Suppressor macrophage (primary cell): ENCODE measurements around the gene IQCM.

Experiments
- DNase-seq, 4 experiments: peaks; one replicate each; pipeline ENCODE4 v3.0.0-alpha.2; 2020 to 2022
- total RNA-seq, 17 experiments: gene quantifications; one replicate each; lab custom pipeline; 2026; ENCODE audit warnings: mixed read lengths in 6 of 17, inconsistent platforms in 3 of 17; lab: John Stamatoyannopoulos, UW

The IQCM gene, protein sequence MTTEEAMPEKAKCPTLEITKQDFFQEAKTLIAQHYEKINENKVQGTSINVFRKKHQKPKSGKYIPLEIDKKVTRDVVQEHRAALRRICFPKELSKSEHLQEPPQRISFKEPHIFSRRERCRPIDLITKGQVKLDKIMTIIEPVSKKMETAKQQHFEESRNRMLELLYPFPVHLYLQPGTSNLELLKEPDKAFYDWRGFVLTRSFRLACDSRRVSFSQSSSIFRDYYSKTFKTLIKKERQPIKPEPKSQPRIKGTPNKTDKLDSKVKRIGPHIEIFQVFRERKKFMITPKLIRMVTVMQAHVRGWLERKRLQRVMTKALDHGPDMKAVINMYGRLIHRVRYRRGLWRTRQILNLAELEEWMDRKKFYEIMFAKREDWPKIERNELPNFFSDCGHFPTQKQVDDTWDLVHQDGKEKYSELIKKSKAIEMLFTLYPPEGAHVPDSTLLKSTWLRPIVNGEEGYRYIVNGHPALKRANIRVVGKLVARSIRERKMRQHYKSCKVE
- 0 to 1.5 (median 0) reads per million in 17 experiments for total RNA-seq

DNA sequence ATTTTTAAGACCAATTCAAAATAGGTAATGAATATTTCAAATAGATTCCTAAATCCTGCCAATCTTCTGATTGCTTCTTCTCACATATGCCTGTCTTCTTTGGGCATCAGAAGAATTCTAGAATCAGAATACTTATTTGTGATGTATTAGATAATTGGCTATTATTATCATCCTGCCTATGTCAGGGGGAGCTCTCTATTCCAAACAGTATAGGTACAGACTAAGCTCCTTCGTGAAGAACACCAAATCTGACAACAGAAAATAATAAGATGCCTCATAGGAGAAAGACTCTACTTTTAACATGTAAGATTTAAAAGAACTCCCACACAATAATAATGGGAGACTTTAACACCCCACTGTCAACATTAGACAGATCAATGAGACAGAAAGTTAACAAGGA lies at the start of gene IQCM:
TSS of gene IQCM (minus strand) at position 101 of the 400 bp plus-strand sequence. CDS start 73,152 bp downstream, outside the sequence.
- DNase-seq = no peak

DNA sequence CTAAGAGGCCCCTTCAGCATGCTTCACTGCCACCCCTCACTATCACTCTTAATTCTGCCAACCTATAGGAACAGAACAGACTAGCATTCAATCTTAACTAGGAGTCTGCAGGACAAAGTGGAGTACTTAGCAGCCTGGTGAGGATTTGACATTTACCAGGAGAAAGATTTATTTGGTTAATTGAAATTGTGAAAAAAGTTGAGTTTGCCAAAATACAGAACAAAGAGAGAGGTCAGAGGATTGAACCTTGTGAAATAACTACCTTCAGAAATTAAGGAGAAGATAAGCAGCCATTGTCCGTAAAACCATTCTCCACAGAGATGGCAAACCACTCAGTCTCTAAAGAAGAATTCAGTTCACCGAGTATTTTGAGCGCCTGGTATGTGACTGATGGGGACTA lies 41.8 kb upstream of the IQCM start:
- DNase-seq = no peak

DNA sequence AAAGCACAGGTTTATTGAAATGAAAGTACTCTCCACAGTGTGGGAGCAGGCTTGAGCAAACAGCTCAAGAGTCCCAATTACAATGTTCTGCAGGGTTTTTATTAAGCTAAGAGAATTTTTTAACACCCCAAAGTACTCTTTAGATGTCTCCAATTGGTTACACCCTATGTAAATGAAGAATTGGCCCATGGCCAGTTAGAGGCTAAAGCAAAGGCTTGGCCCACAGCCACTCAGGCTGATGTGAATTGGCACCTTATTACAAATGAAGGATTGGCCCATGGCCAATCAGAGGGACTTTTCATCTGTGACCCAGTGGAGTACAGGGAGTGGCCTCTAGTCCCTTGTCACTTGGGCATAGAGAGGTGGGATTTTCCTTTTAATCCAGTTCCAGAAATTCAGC lies 30.1 kb upstream of the IQCM start:
- no peak for DNase-seq

DNA sequence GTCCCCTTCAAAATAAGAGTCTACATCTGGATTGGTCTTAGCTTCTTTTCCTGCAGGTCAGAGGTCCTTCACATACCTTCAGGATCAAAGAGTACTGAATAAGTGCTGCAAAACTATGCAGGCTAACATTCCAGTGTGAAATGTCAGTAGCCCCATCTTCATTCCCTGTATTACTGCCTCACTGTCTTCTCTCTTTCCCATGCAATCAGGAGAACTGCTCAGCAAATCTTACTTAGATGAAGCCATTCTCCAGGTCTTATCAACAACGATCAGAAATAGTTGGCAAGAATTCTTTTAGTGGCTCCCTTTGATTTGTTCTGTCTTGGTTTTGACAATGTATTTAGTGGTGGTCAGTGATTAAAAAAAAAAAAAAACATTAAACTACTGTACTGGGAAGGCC lies 26.0 kb upstream of the IQCM start:
- DNase-seq = no peak

DNA sequence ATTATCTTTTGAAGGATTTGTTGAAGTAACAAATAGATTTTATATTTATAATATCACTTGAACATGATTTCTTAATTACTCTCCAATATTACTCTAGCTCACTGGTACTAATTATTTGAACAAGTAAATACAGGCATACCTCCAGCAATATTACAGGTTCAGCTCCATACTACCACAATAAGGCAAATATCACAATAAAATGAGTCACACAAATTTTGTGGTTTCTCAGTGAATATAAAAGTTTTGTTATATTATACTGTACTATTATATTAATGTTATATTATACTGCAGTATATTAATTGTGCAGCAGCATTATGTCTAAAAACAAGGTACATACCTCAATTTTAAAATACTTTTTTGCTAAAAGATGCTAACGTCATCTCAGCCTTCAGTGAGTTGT lies 22.4 kb upstream of the IQCM start:
- DNase-seq = no peak

DNA sequence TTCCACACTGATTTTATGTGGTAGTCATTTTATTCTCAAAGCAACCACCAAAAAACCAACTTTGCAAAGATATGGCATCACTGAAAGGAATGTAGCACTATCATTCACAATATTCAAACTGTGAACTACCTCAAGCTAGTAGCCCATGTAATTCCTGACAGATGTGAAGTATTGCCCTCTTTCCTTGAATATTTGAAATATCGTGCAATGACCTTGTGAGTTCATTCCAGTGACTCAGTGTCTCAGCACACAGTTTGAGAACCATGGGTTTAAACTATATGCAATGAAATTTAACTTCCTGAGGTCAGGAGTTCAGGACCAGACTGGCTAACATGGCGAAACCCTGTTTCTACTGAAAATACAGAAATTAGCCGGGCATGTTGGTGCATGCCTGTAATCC lies 20.9 kb upstream of the IQCM start:
- no peak for DNase-seq

DNA sequence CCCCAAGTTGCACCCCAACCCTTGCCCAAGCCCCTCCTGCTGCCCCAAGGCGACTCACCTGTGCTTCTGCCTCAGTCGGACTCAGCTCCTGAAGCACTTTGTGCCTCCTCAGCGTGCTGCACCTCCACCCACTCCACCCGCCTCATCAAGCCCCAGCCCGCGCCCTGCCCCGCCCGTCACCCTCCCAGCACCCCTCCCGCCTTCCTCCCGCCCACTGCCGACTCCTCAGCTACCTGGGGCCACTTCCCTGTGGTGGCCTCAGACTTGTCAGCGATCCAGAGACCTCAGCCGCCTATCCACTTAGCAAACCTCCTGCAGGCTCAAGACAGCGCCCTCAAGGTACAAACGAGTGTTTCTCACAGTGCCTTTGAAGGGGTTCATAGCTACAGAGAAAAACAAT lies 19.6 kb upstream of the IQCM start:
- DNase-seq = no peak

DNA sequence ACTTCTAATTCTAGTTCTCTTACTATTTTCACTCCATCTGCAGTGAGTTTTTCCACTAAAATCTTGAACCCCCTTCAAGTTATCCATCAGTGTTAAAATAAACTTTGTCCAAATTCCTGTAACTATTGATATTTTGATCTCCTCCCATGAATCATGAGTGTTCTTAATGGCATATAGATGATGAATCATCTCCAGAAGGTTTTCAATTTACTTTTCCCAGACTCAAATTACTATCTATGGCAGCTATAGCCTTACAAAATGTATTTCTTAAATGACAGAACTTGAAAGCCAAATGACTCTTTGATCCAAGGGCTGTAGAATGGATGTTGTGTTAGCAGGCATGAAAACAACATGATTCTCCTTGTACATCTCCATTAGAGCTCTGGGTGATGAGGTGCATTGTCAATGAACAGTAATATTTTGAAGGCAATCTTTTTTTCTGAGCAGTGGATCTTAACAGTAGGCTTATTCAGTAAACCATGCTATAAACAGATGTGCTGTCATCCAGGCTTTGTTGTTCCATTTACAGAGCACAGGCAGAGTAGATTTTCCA lies 16.1 kb upstream of the IQCM start:
- no peak for DNase-seq

DNA sequence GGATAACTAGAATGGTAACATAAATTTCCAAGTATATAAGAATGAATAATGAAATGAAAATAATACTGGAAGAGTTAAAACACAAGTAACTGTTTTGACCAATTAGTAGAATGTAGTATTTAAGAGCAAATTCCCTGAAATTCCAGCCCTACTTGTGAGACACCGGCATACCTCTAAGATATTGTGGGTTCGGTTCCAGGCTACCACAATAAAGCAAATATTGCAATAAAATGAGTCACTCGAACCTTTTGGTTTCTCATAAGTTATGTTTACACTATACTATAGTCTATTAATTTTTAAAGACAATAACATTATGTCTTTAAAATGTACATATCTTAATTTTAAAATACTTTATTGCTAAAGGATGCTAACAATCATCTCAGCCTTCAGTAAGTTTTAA lies 15.2 kb upstream of the IQCM start:
- no peak for DNase-seq

DNA sequence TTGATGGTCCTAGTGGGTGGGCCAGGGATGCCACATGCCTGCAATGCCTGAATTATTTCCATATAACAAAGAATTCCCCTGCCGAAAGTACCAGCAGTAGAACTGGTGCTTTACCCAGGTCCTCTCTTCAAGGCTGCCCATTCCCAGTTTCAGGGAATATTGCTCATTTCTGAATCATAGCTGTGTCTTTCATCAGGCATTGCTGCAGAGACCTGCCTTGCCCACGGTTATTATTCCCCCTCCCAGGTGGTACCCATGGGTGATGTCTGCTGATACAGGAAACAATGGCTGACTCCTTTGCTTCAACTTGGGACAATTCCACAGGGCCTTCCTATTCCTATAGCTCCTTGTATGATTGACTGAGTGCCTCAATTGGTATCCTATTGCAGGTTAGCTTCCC lies 9.7 kb upstream of the IQCM start:
- DNase-seq = no peak

DNA sequence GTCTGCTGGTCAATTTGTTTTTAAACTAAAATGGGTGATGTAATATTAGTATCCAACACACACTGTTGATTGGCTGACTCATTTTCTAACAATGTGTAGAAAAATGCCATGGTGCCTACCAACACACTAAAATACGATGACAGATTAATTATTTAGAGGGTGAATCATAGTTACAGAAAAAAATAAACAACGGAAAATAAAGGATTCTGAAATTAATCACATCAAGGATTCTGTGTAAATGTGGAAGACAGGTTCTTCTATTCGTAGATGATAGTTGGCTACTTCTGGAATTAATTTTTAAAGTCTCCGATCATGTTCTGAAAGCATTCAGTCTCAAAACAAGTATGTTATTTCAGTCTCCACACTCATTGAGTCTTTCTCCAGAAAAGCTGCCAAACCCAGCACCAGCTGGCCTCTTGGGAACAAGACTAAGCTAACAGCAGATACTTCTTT lies 8.2 kb upstream of the IQCM start:
- DNase-seq = no peak

DNA sequence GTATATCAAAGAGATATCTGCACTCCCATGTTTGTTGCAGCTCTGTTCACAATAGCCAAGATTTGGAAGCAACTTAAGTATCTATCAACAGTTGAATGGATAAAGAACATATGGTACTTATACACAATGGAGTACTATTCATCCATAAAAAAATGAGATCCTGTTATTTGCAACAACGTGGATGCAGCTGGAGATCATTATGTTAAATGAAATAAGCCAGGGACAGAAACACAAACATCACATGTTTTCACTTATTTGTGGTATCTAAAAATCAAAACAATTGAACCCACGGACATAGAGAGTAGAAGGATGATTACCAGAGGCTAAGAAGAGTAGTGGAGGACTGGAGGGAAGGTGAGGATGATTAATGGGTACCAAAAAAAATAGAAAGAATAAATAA lies 14.2 kb downstream of the IQCM start:
- no peak for DNase-seq

DNA sequence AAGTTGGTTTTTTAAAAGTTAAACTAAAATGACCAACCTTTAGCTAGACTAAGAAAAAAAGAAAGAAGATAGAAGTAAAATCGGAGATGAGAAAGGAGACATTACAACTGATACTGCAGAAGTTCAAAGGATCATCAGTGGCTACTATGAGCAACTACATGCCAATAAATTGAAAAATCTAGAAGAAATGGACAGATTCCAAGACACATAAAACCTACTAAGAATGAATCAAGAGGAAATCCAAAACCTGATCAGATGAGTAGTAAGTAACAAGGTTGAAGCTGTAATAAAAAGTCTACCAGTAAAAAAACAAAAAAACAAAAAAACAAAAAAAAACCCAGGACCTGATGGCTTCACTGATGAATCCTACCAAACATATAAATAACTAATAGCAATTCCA lies 16.1 kb downstream of the IQCM start:
- DNase-seq = no peak

DNA sequence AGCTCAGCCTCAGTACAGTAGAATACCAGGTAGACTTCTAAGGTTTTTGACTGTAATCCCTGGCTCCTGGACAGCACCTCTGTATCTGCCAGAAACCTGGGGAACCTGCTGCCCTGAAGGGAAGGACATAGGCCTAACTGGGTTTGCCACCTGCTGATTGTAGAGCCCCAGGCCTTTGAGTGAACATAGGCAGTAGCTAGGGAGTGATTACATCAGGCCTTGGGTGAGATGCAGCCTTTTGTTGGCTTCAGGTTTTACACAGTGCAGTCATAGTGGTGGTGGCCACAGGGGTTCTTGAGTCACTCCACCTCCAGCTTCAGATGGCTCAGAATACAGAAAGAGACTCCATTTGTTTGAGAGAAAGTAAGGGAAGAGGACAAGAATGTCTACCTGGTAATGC lies 19.3 kb downstream of the IQCM start:
- no peak for DNase-seq

DNA sequence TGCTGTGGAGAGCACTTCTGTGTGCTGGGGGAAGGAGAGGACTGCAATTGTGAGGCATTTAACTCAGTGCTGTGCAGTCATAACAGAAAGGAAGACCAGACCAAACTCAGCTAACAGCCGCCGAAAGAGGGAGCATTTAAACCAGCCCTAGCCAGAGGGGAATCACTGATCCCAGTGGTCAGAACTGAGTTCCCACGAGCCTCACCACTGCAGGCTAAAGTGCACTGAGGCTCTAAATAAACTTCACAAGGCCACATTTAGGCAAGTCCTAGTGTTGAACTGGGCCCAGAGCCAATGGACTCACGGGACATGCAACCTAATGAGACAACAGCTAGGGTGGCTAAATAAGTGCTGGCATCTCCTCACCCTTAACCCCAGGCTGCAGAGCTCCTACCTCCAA lies 20.4 kb downstream of the IQCM start:
- no peak for DNase-seq

DNA sequence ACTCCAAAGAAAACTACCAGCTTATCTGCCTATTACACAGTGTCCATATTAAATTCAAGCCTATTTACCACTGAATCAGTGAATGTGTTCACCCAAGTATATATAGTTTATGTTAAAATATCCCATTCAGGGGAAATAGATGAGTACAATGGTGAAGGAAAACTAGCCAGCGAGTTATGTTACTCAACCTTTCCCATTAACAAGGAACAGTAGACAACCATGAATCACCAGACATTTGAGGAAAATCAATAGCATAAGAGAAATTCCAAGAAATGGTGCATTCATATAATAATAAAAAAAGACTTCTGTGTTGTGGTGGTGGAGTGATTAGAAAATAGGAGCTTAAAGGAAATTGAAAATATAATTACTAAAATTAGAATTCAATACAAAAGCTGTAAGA lies 21.3 kb downstream of the IQCM start:
- no peak for DNase-seq

DNA sequence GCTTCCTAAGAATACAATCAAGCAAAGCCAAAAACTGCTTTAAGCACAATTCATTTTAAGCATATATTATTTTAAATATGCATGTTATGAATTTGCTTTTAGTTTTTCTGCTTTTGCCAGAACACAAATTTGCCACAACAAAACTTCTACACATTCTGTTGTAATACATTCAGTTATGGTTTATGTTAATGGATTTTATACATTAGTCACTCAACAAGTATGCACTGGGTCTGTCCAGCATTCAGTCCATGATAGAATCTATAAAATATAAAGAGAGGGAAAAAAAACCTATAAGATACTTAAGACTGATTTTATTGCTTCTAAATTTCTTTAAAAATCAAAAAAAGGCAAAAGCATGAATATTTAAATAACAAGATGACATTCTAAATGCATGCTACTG lies 22.2 kb downstream of the IQCM start:
- DNase-seq = no peak

DNA sequence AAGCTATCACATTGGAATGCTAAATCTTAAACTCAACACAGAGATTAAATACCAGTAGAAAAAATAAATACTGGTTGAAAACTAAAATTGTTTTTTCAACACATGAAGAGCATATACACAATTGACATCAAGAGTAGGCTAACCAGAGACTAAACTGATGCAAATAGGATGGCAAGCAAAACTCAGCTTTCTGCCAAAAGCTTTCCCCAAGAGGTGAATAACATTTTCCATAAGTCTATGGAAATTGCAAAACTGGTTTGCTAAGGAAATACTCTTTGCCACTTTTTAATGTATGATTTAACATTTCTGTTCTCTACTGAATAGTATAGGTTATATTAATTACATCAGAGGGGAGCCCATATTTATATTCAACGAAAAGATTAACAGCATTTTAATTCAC lies 23.8 kb downstream of the IQCM start:
- no peak for DNase-seq

DNA sequence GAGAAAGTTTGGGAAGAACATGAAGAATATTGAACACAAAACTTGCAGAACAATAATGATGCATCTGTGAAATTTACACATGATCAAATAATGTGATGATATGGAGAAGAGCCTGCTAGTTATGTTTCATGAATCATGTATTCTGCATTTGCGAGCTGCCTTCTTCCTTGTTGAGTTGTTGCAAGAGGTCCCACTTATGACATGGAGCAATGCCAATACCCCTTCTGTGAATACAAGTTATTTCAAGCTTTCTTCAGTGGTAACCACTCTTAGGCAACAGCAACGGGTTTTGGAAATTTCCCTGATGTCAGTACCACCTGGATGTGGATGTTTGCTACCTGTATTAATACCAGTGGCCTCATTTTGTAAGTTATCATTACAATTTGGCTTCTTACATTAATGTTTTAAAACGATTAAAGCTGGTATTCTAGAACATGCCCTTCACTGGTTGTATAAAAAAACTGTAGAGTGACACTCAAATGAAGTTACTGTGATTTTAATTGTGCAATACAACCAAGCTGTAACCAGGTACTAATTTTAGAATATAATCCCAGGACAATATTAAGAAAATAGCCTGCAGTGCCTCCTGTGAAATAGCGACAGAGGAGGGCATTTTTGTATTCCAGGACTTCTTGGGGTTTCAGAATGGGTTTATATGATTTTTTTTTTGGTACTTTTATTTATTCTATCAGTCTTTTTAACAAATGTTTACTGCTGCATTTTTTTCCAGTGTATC lies 25.3 kb downstream of the IQCM start:
- DNase-seq = no peak

DNA sequence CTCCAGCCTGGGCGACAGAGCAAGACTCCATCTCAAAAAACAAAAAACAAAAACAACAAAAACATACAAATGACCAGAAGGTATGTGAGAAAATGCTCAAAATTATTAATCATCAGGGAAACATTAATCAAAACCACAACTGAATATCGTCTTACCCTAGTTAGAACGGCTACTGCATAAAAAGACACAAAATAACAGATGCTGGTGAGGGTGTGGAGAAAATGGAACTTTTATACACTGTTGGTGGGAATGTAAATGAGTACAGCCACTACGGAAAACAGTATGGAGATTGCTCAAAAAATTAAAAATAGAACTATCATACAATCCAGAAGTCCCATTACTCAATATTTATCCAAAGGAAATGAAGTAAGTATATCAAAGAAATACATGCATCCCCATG lies 27.3 kb downstream of the IQCM start:
- no peak for DNase-seq

DNA sequence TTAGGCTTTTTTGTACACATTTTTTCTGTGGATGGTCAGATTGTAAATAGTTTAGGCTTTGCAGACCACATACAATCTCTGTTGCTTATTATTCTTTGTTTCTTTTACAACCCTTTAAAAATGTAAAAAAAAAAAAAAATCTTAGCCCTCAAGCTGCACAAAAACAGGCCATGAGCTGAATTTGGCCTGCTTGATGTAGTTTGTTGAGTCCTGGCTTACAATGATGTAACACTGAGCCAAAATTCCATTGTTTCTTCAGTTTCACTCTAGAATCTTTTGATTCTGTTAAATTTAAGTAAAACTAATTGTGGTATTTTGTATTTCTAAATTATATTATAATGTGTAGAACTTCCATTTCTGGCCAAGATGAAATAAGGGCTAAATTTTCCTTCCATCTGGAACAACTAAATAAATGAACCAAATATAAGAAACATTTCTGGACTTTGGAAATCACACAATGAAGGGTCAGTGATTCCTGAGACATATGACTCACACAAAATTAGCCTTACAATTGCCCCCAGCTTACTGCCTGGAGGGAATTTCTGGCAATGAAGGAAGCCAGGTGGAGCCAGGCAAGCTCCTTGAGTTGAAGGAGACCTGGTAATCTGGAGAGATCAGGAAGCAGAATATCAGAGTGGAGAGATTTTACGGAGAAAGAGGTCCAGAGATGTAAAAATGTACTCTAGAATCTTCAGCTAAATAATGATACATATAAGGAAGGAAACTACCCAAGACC lies 29.8 kb downstream of the IQCM start:
- DNase-seq = no peak

DNA sequence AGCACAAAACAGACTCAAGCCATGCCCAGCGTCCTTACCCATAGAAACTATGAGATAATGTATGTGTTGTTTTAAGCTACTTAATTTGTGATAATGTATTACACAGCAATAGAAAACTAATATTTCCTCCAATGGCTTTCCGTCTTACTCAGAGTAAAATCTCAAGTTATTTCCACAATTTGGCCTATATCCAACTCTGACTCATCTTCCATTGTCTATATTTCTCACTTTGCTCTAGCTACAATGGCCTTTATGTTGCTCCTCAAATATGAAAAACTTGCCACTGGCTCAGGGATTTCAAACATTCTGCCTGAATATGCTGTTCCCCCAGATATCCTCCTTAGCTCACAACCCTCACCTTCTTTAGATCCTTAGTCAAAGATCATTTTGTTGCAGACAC lies 31.6 kb downstream of the IQCM start:
- no peak for DNase-seq

DNA sequence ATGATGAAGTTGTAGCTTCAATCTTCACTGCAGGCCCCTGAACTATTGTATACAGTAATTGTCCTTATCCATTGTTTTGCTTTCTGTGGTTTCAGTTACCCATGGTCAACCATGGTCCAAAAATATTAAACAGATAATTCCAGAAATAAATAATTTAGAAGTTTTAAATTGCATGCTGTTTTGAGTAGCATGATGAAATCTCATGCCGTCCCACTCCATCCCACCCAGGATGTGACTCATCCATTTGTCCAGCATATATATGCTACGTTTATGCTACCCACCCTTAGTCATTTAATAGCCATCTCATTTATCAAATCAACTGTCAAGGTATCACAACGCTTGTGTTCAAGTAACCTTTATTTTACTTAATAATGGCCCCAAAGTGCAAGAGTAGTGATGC lies 34.5 kb downstream of the IQCM start:
- no peak for DNase-seq
